Tibial artery (tissue), 4 donors: ENCODE measurements around the gene RYR2.

Experiments used
- DNase-seq, 2 donors: peaks; one replicate each; pipeline ENCODE4 v3.0.0-alpha.2; 2019
- H3K27ac ChIP-seq, 2 donors: fragments of 200-600 bp; sonication (generic) in 1 of 2; 1 replicate in 1 of 2; 2 replicates in 1 of 2; pipeline ENCODE4 v1.5.1; 2018 to 2019; ENCODE audit warnings: mild to moderate bottlenecking in 1 of 2
- H3K27me3 ChIP-seq, 2 donors: fragments of 200-600 bp; sonication (generic) in 1 of 2; one replicate each; pipeline versions ENCODE4 v1.5.1 to v1.6.0; 2016 to 2019
- H3K36me3 ChIP-seq, 3 donors: fragments of 200-600 bp; sonication (generic) in 2 of 3; one replicate each; pipeline ENCODE4 v1.5.1; 2016 to 2019; ENCODE audit warnings: mild to moderate bottlenecking in 2 of 3
- H3K4me1 ChIP-seq, 4 donors: fragments of 200-600 bp; sonication (generic) in 2 of 4; 1 replicate in 3 of 4; 2 replicates in 1 of 4; pipeline ENCODE4 v1.5.1; 2016 to 2019
- H3K4me3 ChIP-seq, 2 donors: fragments of 200-600 bp; sonication (generic) in 1 of 2; 1 replicate in 1 of 2; 2 replicates in 1 of 2; pipeline ENCODE4 v1.5.1; 2018 to 2019; ENCODE audit warnings: mild to moderate bottlenecking in 2 of 2
- H3K9me3 ChIP-seq, 3 donors: fragments of 200-600 bp; sonication (generic) in 1 of 3; one replicate each; pipeline ENCODE4 v1.5.1; 2016 to 2019
- intact Hi-C: fragments of 100-400 bp; cut with DNase I; formaldehyde crosslinking; loops from one replicate; pipeline ENCODE4 v1.15.0; 2023; ENCODE audit warnings: low total_unique reads
- TF ChIP-seq, protein P1 (sequence below), 2 experiments: fragments of 200-600 bp in 1 of 2; fragments of 450-650 bp in 1 of 2; IDR thresholded peaks; one replicate each; pipeline ENCODE4 v1.5.1; 2017 to 2019; ENCODE audit warnings: antibody characterized with exemption in 2 of 2, mild to moderate bottlenecking in 1 of 2, moderate library complexity in 1 of 2

RYR2 gene

DNA sequence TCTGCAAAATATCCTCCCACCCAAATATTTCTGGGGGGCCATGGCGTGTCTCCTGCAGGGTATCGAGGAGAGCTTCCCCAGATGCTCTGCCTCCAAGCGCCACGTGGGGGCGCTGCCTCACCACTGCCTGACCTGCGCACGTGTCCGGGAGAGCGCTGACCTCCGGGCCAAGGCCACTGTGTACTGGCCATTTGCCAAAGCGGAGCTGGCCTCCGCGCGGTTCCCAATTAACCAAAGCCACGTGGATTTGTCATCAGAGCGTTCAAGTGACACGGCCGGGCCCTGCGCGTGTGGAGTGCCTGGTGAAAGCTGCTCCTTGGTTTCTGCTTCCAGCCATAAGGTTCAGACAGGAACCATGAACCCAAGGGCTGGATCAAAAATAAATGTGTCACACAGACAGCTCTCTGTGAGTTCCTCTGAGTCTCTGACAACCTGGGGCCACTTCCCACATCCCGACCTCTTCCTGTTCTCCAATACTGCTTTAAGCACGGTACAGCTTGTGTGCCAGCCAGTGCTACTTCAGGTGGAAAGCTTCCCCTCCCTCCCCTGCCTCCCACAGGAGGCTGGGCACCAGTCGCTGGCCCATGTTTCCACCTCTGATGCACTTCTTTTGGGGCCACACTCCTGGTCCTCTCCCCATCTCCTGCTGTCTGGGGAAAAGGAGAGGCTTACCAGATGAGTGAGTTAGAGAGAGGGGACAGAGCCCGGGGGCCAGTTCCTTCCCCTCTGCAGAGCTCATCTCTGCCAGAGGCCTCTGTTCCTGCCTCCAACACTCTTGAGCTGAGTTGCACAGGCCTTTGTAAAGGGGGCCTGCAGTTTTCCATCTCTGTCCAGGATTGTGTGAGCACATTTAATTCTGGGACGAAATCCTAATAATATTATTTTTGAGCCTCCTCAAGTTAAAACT, 822.6 kb downstream of the RYR2 start:
- peak; percentile 33 to 67 for DNase-seq
- H3K4me3 ChIP-seq = peak overlapping the region in 1 of 2 donors; percentile 6
- intact Hi-C loops = no loop called here
- TF ChIP-seq, protein P1, sequence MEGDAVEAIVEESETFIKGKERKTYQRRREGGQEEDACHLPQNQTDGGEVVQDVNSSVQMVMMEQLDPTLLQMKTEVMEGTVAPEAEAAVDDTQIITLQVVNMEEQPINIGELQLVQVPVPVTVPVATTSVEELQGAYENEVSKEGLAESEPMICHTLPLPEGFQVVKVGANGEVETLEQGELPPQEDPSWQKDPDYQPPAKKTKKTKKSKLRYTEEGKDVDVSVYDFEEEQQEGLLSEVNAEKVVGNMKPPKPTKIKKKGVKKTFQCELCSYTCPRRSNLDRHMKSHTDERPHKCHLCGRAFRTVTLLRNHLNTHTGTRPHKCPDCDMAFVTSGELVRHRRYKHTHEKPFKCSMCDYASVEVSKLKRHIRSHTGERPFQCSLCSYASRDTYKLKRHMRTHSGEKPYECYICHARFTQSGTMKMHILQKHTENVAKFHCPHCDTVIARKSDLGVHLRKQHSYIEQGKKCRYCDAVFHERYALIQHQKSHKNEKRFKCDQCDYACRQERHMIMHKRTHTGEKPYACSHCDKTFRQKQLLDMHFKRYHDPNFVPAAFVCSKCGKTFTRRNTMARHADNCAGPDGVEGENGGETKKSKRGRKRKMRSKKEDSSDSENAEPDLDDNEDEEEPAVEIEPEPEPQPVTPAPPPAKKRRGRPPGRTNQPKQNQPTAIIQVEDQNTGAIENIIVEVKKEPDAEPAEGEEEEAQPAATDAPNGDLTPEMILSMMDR (IDR thresholded peaks at IDR 0.05) = peak; percentile 59 to 68
- no peak overlapping the region for H3K27ac ChIP-seq
- H3K27me3 ChIP-seq = no peaks in the 10 kb centered on the region
- peaks cover 0 to 7% (median 3%) of the 10 kb centered on the region in 4 donors for H3K4me1 ChIP-seq
- no peaks in the 10 kb centered on the region for H3K36me3 ChIP-seq
- no peaks in the 10 kb centered on the region for H3K9me3 ChIP-seq

DNA sequence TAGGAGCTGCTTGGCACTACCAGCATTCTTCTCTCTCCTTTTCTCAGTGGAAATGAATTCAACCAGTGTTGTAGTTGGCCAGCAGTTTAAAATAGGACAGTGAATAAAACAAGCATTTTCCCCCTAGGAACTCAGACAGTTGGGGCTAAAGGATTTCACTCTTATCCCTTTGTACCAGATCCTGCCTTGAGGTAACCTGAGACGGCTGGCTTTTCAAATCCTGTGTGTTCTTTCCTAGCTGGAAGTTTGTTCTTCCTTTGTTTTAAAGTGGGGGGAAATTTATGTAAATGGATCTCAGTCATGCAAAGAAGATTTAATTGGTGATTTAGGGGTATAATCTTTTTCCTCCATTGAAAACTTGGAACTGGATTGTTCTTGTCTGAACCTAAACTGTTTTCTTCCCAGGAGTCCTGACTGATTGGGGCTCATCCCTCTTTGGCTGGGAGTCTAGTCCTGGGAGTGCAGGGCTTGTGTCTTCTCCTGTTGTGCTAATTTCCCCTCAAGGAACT, 825.5 kb downstream of the RYR2 start:
- Histone ChIP-seq H3K36me3 (no peaks in the 10 kb centered on the region), H3K9me3 (no peaks in the 10 kb centered on the region), H3K27me3 (no peaks in the 10 kb centered on the region), H3K4me3 (no peak overlapping the region), H3K27ac (no peak overlapping the region), H3K4me1 (peaks cover 0 to 7% (median 3%) of the 10 kb centered on the region in 4 donors)
- DNase-seq = no peak
- TF ChIP-seq, protein P1 (IDR thresholded peaks at IDR 0.05) = no peak
- intact Hi-C loops = no loop called here

DNA sequence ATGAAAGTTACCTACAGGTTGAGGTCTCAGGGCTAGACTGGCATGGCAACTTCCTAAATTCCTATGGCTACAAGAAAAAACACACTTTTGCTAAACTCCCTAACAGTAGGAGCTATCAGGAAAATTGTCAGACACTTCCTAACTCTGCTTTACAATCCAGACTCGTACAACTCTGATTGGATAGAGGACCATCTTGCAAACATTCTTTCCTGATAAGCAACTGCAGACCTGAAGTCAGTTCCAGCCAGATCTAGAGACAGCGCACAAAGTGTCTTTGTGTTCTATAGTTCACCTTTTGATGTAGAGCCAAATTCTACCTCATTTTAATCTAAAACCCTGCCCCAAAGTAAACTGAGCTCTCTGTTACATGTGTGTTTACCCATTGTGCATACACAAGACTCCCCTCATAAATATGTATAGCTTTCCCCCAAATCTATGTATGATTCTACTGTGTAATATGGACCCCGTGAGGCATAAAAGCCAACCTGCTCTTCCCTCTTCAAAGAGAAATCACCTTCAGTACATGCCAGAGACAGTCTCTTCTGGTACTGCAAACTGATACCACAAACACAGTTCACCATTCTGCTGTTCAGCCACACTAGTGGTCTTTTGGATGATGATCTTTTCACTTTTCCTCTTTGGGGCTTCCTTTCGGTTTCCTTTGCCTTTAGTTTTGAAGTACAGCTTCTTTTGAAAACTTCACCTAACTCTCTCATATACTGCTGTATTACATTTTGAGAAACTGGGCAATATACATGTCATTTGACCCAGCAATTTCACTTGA, 827.0 kb downstream of the RYR2 start:
- Histone ChIP-seq H3K4me3 (no peak overlapping the region), H3K27me3 (no peaks in the 10 kb centered on the region), H3K9me3 (no peaks in the 10 kb centered on the region), H3K4me1 (peaks cover 0 to 6% (median 3%) of the 10 kb centered on the region in 4 donors), H3K36me3 (no peaks in the 10 kb centered on the region), H3K27ac (no peak overlapping the region)
- DNase-seq = no peak
- intact Hi-C loops = no loop called here
- TF ChIP-seq, protein P1 (IDR thresholded peaks at IDR 0.05) = no peak

DNA sequence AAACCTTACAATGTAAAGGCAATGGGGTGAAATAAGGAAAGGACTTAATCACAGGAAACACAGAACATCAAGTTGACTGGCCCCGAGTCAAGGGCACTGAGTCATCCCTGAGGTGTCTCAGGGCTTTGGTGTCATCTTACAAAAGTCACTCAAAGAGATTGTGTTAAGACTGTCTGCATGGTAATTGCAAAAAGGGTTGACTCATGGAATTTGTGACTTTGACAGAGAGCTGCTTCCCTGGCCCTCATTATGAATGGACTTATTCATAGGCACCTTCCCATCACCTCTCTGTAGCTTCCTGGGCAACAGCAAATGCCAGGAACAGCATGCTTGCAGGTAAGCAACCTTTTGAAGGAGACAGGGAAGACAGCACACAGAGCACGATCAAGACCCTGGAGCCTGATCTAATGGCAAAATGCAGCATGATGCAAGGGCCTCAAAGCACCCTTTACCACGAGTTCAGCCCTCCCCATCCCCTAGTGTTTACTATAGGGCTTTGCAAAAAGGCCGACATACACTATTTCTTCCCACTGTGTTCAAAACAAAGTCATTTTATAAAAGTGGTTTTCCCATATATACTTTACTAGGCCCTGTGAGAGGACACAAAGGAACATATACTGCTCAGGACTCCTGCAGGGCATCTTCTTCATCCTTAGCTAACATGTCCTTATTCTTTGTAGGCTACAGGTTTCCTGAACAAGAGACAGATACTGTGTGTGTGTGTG, 831.7 kb downstream of the RYR2 start:
- H3K4me3 ChIP-seq = no peak overlapping the region

DNA sequence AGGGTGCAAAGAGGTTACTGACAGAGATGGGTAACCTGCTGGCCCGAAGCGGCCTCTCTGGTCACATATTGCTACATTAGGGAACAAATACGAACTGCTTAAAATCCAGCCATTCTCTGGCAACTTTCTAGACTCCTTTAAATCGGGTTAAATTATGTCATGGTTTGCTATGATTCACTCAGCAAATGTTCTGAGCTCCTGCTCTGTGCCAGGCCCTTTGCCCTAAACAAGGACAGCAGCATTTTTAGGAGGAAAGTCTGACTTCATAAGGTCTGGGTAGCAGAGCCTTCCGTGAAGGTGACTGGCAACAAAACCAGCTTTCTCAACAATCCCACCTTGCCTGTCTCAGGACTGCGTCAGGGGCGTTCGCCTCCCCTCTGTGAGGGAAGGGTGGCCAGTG, 833.3 kb downstream of the RYR2 start:
- no peaks in the 10 kb centered on the region for H3K27me3 ChIP-seq
- peaks cover 0 to 9% (median 0%) of the 10 kb centered on the region in 4 donors for H3K4me1 ChIP-seq
- intact Hi-C loops = no loop called here
- no peak for DNase-seq
- H3K4me3 ChIP-seq = no peak overlapping the region
- no peaks in the 10 kb centered on the region for H3K36me3 ChIP-seq
- no peak overlapping the region for H3K27ac ChIP-seq
- TF ChIP-seq, protein P1 (IDR thresholded peaks at IDR 0.05) = no peak
- H3K9me3 ChIP-seq = no peaks in the 10 kb centered on the region

More for the DNA sequence above, 831.7 kb downstream of the RYR2 start:
- no peak for DNase-seq
- Histone ChIP-seq H3K9me3 (no peaks in the 10 kb centered on the region), H3K27ac (no peak overlapping the region), H3K36me3 (no peaks in the 10 kb centered on the region), H3K4me1 (peaks cover 0 to 9% (median 0%) of the 10 kb centered on the region in 4 donors), H3K27me3 (no peaks in the 10 kb centered on the region)
- TF ChIP-seq, protein P1 (IDR thresholded peaks at IDR 0.05) = no peak
- intact Hi-C loops = no loop called here
